GM20000 (cell line): Measurements from ENCODE around the gene CDC42EP3.

Experiments used
- DNase-seq: peaks from one replicate; pipeline ENCODE4 v3.0.0; 2012; ENCODE audit warnings: low spot score
- CTCF ChIP-seq: IDR thresholded peaks from 2 replicates; pipeline ENCODE4 v1.5.1; 2012; ENCODE audit warnings: mild to moderate bottlenecking, control low read depth; ENCODE audit errors: extremely low read depth, missing control alignments

CDC42EP3 gene

GRCh38 chr2:37617119-37617892 lies 54.1 kb downstream of the CDC42EP3 start:
- no peak for DNase-seq
- TF ChIP-seq CTCF: no peak

- no peak for TF ChIP-seq CTCF
- DNase-seq: no peak
Observed at GRCh38 chr2:37616677-37617005, 54.8 kb downstream of the CDC42EP3 start.

- no peak for DNase-seq
- TF ChIP-seq CTCF: no peak
Observed at GRCh38 chr2:37615804-37616676, 55.4 kb downstream of the CDC42EP3 start.

- no peak for DNase-seq
- no peak for TF ChIP-seq CTCF
Observed at GRCh38 chr2:37614061-37614738, 57.2 kb downstream of the CDC42EP3 start.

- TF ChIP-seq CTCF: no peak
- DNase-seq: no peak
Observed at GRCh38 chr2:37612382-37612781, 59.1 kb downstream of the CDC42EP3 start.

- no peak for DNase-seq
- no peak for TF ChIP-seq CTCF
Observed at GRCh38 chr2:37610638-37611289, 60.7 kb downstream of the CDC42EP3 start.
